HL-60 (cell line): Measurements from ENCODE around the gene SMIM24.

Experiments used
- CTCF ChIP-seq: IDR thresholded peaks from one replicate; pipeline ENCODE4 v1.5.1; 2011; ENCODE audit warnings: low read length, control low read depth, inconsistent platforms; ENCODE audit not compliant: insufficient read depth
- GABPA ChIP-seq: IDR thresholded peaks from 2 replicates; pipeline ENCODE4 v1.6.1; 2012; ENCODE audit warnings: low read depth
- POLR2AphosphoS5 ChIP-seq: IDR thresholded peaks from 2 replicates; pipeline ENCODE4 v1.6.1; 2012; ENCODE audit warnings: low read depth
- REST ChIP-seq: IDR thresholded peaks from 2 replicates; pipeline ENCODE4 v1.6.1; 2012; ENCODE audit warnings: low read depth; ENCODE audit not compliant: insufficient replicate concordance
- SPI1 ChIP-seq: IDR thresholded peaks from 2 replicates; pipeline ENCODE4 v1.6.1; 2012; ENCODE audit warnings: low read depth, mild to moderate bottlenecking, borderline replicate concordance

- no peak for TF ChIP-seq CTCF
- TF ChIP-seq GABPA: no peak
- no peak for TF ChIP-seq POLR2AphosphoS5
- TF ChIP-seq SPI1: no peak
- TF ChIP-seq REST: no peak
Observed at GRCh38 chr19:3518659-3519058, 38.3 kb upstream of the SMIM24 start.
